ENCODE measurements around the gene CCDC158. TPM values are rescaled to one million over a fixed set of nuclear protein-coding genes. Genes with fewer than 3 reads are reported as not detected.

Gene CCDC158
- polyA plus RNA-seq, 2 of the 4 experiments (the other 2 are of a cell fraction): 0.06 TPM; not detected in 1

DNA sequence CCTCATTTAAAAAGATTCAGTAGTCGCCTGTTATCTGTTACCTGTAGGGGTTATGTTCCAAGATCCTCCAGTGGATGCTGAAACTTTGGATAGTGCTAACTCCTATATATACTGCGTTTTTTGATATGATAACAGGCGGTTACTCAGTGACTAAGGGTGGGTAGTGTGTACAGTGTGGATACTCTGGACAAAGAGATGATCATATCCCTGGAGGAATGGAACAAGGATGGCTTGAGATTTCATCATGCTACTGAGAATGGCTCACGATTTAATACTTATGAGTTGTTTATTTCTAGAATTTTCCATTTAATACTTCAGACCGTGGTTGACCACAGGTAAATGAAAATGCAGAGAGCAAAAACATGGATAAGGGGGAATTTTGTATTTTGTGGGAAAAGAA is 147.9 kb downstream of the CCDC158 start:
- POLR2A ChIA-PET: no interaction called here
- no peak overlapping the region for H3K27ac ChIP-seq
- H3K4me2 ChIP-seq: no peak overlapping the region
- DNase-seq (ENCODE audit: low read depth in 1 of 2, low spot score in 1 of 2): no peak
- TF ChIP-seq TFCP2L1 (CRISPR knock-in tag; IDR thresholded peaks at IDR 0.05) (no peak), PHF8 (IDR thresholded peaks at IDR 0.05; ENCODE audit: borderline replicate concordance, low read depth) (no peak), RNF2 (IDR thresholded peaks at IDR 0.05; ENCODE audit: borderline replicate concordance, low read depth) (no peak), NPAS2 (CRISPR knock-in tag; IDR thresholded peaks at IDR 0.05; ENCODE audit: borderline replicate concordance) (no peak), POLR2A (IDR thresholded peaks at IDR 0.05; ENCODE audit: low read length) (no peak), SMC3 (IDR thresholded peaks at IDR 0.05) (no peak), BHLHE40 (IDR thresholded peaks at IDR 0.05; ENCODE audit: low read depth, low read length) (no peak), GATA3 (IDR thresholded peaks at IDR 0.05; ENCODE audit: borderline replicate concordance) (no peak), MAZ (IDR thresholded peaks at IDR 0.05; ENCODE audit: borderline replicate concordance, low read depth, low read length) (no peak), RFX5 (IDR thresholded peaks at IDR 0.05) (no peak)
- TF ChIP-seq, protein P1, sequence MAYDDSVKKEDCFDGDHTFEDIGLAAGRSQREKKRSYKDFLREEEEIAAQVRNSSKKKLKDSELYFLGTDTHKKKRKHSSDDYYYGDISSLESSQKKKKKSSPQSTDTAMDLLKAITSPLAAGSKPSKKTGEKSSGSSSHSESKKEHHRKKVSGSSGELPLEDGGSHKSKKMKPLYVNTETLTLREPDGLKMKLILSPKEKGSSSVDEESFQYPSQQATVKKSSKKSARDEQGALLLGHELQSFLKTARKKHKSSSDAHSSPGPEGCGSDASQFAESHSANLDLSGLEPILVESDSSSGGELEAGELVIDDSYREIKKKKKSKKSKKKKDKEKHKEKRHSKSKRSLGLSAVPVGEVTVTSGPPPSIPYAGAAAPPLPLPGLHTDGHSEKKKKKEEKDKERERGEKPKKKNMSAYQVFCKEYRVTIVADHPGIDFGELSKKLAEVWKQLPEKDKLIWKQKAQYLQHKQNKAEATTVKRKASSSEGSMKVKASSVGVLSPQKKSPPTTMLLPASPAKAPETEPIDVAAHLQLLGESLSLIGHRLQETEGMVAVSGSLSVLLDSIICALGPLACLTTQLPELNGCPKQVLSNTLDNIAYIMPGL (CRISPR knock-in tag; IDR thresholded peaks at IDR 0.05; ENCODE audit: borderline replicate concordance): no peak
- TF ChIP-seq, protein P2, sequence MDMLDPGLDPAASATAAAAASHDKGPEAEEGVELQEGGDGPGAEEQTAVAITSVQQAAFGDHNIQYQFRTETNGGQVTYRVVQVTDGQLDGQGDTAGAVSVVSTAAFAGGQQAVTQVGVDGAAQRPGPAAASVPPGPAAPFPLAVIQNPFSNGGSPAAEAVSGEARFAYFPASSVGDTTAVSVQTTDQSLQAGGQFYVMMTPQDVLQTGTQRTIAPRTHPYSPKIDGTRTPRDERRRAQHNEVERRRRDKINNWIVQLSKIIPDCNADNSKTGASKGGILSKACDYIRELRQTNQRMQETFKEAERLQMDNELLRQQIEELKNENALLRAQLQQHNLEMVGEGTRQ (IDR thresholded peaks at IDR 0.05): no peak
- FAIRE-seq: no peak
- H3K4me1 ChIP-seq: peaks cover 13% of the 10 kb centered on the region
- no peaks in the 10 kb centered on the region for H3K9me3 ChIP-seq
- no peak for ATAC-seq
- CTCF ChIA-PET: no interaction called here
- H3K4me3 ChIP-seq: no peak overlapping the region
- WGBS (ENCODE audit: missing lambda C conversion rate): 56% methylated on average over 5 of the region's 5 CpGs

DNA sequence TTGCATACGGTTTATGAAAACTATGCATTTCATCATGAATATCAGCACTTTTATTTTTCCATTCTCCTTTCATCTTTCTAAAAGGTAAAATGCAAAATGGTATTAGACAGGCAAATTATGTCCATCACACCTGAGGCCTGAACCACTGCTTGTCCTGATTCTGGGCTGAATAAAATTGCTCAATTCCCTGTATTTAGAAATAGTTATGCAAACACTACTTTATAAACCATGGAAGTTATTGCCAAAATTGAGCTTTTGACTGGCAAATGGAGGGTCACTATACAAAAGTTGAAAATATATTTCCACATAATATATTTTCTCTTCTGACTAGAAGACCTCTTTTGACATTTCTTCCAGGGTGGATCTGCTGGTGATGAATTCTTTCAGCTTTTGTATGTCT is 148.4 kb downstream of the CCDC158 start:
- FAIRE-seq (no peak), ATAC-seq (no peak), DNase-seq (ENCODE audit: low read depth in 1 of 2, low spot score in 1 of 2) (no peak)
- H3K4me1 ChIP-seq: peaks cover 8% of the 10 kb centered on the region
- H3K27ac ChIP-seq: no peak overlapping the region
- no peak overlapping the region for H3K4me3 ChIP-seq
- POLR2A ChIA-PET: no interaction called here
- H3K9me3 ChIP-seq: no peaks in the 10 kb centered on the region
- TF ChIP-seq GATA3 (IDR thresholded peaks at IDR 0.05; ENCODE audit: borderline replicate concordance): no peak
- TF ChIP-seq, protein P3, sequence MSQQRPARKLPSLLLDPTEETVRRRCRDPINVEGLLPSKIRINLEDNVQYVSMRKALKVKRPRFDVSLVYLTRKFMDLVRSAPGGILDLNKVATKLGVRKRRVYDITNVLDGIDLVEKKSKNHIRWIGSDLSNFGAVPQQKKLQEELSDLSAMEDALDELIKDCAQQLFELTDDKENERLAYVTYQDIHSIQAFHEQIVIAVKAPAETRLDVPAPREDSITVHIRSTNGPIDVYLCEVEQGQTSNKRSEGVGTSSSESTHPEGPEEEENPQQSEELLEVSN (IDR thresholded peaks at IDR 0.05; ENCODE audit: borderline replicate concordance, low read depth): no peak
- TF ChIP-seq, protein P4, sequence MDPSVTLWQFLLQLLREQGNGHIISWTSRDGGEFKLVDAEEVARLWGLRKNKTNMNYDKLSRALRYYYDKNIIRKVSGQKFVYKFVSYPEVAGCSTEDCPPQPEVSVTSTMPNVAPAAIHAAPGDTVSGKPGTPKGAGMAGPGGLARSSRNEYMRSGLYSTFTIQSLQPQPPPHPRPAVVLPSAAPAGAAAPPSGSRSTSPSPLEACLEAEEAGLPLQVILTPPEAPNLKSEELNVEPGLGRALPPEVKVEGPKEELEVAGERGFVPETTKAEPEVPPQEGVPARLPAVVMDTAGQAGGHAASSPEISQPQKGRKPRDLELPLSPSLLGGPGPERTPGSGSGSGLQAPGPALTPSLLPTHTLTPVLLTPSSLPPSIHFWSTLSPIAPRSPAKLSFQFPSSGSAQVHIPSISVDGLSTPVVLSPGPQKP (IDR thresholded peaks at IDR 0.05; ENCODE audit: low read depth, low read length): no peak
- TF ChIP-seq TP53 (CRISPR knock-in tag; IDR thresholded peaks at IDR 0.05): no peak
- TF ChIP-seq MYC (IDR thresholded peaks at IDR 0.05; ENCODE audit: borderline replicate concordance, low read length): no peak
- TF ChIP-seq, protein P5, sequence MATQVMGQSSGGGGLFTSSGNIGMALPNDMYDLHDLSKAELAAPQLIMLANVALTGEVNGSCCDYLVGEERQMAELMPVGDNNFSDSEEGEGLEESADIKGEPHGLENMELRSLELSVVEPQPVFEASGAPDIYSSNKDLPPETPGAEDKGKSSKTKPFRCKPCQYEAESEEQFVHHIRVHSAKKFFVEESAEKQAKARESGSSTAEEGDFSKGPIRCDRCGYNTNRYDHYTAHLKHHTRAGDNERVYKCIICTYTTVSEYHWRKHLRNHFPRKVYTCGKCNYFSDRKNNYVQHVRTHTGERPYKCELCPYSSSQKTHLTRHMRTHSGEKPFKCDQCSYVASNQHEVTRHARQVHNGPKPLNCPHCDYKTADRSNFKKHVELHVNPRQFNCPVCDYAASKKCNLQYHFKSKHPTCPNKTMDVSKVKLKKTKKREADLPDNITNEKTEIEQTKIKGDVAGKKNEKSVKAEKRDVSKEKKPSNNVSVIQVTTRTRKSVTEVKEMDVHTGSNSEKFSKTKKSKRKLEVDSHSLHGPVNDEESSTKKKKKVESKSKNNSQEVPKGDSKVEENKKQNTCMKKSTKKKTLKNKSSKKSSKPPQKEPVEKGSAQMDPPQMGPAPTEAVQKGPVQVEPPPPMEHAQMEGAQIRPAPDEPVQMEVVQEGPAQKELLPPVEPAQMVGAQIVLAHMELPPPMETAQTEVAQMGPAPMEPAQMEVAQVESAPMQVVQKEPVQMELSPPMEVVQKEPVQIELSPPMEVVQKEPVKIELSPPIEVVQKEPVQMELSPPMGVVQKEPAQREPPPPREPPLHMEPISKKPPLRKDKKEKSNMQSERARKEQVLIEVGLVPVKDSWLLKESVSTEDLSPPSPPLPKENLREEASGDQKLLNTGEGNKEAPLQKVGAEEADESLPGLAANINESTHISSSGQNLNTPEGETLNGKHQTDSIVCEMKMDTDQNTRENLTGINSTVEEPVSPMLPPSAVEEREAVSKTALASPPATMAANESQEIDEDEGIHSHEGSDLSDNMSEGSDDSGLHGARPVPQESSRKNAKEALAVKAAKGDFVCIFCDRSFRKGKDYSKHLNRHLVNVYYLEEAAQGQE (IDR thresholded peaks at IDR 0.05): no peak
- TF ChIP-seq KDM1A (IDR thresholded peaks at IDR 0.05; ENCODE audit: low read depth): no peak
- no peak for TF ChIP-seq MAZ (IDR thresholded peaks at IDR 0.05; ENCODE audit: borderline replicate concordance, low read depth, low read length)
- no peak for TF ChIP-seq CBX2 (IDR thresholded peaks at IDR 0.05; ENCODE audit: borderline replicate concordance, low read depth)
- TF ChIP-seq, protein P1 (CRISPR knock-in tag; IDR thresholded peaks at IDR 0.05; ENCODE audit: borderline replicate concordance): no peak
- CTCF ChIA-PET: no interaction called here
- no peak overlapping the region for H3K4me2 ChIP-seq
- 88% methylated on average over 1 of the region's 1 CpG for WGBS (ENCODE audit: missing lambda C conversion rate)

All from A549 (cell line).